K562 (cell line): Measurements from ENCODE around the gene NAT10. TPM values are rescaled to one million over a fixed set of nuclear protein-coding genes. Genes with fewer than 3 reads are reported as not detected.

Source experiments
- ATAC-seq: fragments of 200-7000 bp; cut with Tn5 transposase; 3 replicates; pipeline ENCODE4 v1.9.1; 2020; ENCODE audit warnings: moderate library complexity
- BruUV-seq: library from RNA; stranded (reverse); fragments of 400-500 nt; replicated peaks from 2 replicates; lab custom pipeline; 2021; lab: Mats Ljungman, UMichigan
- CTCF ChIA-PET: fragments of 300-600 bp; formaldehyde crosslinking; extraction: SDS; loops from one replicate; lab custom pipeline; 2021; ENCODE audit warnings: low intra/inter-chr PET ratio; lab: Yijun Ruan, JAX
- POLR2A ChIA-PET: fragments of 300-600, 350-650 bp; sonication (Branson Sonifier 250); formaldehyde crosslinking; extraction: SDS; loops from one replicate; lab custom pipeline; 2021; ENCODE audit warnings: antibody characterized with exemption, inconsistent platforms; lab: Yijun Ruan, JAX
- DNase-seq, 4 experiments: peaks; one replicate each; pipeline versions ENCODE4 v3.0.0 to v3.0.0-alpha.2; 2011 to 2018; ENCODE audit warnings: low spot score in 3 of 4, mixed read lengths in 3 of 4; ENCODE audit errors: extremely low read depth in 1 of 4
- FAIRE-seq: peaks from 2 replicates; lab custom pipeline; 2011; peaks lifted over from hg19 to GRCh38; lab: Jason Lieb, UNC
- H2AFZ ChIP-seq: 2 replicates; pipeline ENCODE4 v1.6.0; 2011; ENCODE audit warnings: low read depth, low read length, control low read depth, inconsistent platforms
- H3K27ac ChIP-seq: fragments of 200-600 bp; 3 replicates; pipeline ENCODE4 v1.8.0; 2011; ENCODE audit warnings: low read depth, mild to moderate bottlenecking, control low read depth, inconsistent platforms, low read length, moderate library complexity, mixed read lengths; ENCODE audit errors: extremely low read depth
- H3K27me3 ChIP-seq, 2 experiments: fragments of 300-600 bp in 1 of 2; 2 replicates in 1 of 2; 3 replicates in 1 of 2; pipeline versions ENCODE4 v1.6.0 to v1.8.0; 2011; ENCODE audit warnings: inconsistent platforms in 2 of 2, low read length in 2 of 2, mild to moderate bottlenecking in 1 of 2, mixed read lengths in 1 of 2, moderate library complexity in 1 of 2; ENCODE audit not compliant: control insufficient read depth in 2 of 2, insufficient read depth in 2 of 2
- H3K36me3 ChIP-seq: fragments of 300-600 bp; 3 replicates; pipeline ENCODE4 v1.8.0; 2011; ENCODE audit warnings: mild to moderate bottlenecking, low read length, inconsistent platforms; ENCODE audit not compliant: control insufficient read depth, insufficient read depth
- H3K4me1 ChIP-seq, 2 experiments: fragments of 200-600 bp in 1 of 2; replicated peaks in 1 of 2; 2 replicates in 1 of 2; 3 replicates in 1 of 2; pipeline versions ENCODE4 v1.5.1 to v1.8.0; 2011; ENCODE audit warnings: inconsistent platforms in 2 of 2, low read length in 2 of 2, mild to moderate bottlenecking in 1 of 2, mixed read lengths in 1 of 2, moderate library complexity in 1 of 2; ENCODE audit not compliant: control insufficient read depth in 2 of 2, insufficient read depth in 2 of 2
- H3K4me2 ChIP-seq: 2 replicates; pipeline ENCODE4 v1.6.1; 2011; ENCODE audit warnings: low read length, control low read depth, inconsistent platforms, mixed read lengths; ENCODE audit not compliant: insufficient read depth
- H3K4me3 ChIP-seq: fragments of 200-600 bp; sonication (generic), shearing (Covaris generic); 2 replicates; pipeline ENCODE4 v1.5.1; 2016; ENCODE audit warnings: control low read depth, inconsistent platforms
- H3K79me2 ChIP-seq: fragments of 200-600 bp; 3 replicates; pipeline ENCODE4 v1.8.0; 2011; ENCODE audit warnings: low read length, inconsistent platforms; ENCODE audit not compliant: control insufficient read depth, insufficient read depth
- H3K9ac ChIP-seq, 2 experiments: 2 replicates each; pipeline versions ENCODE4 v1.6.0 to v1.6.1; 2011; ENCODE audit warnings: low read depth in 2 of 2, low read length in 2 of 2, control low read depth in 1 of 2, inconsistent platforms in 1 of 2, mild to moderate bottlenecking in 1 of 2, mixed read lengths in 1 of 2; ENCODE audit not compliant: insufficient read depth in 1 of 2
- H3K9me1 ChIP-seq: one replicate; pipeline ENCODE4 v1.6.0; 2011; ENCODE audit warnings: inconsistent platforms, mild to moderate bottlenecking, low read length, moderate library complexity; ENCODE audit not compliant: control insufficient read depth, insufficient read depth
- H3K9me3 ChIP-seq: replicated peaks from 2 replicates; pipeline ENCODE4 v1.5.1; 2011; ENCODE audit warnings: low read depth, low read length, inconsistent platforms; ENCODE audit not compliant: control insufficient read depth, insufficient read depth
- H4K20me1 ChIP-seq: replicated peaks from 2 replicates; pipeline ENCODE4 v1.6.1; 2011; ENCODE audit warnings: low read length, inconsistent platforms, mixed read lengths; ENCODE audit not compliant: control insufficient read depth, insufficient read depth
- U2AF2 ChIP-seq: fragments of 200-400 bp; formaldehyde crosslinking; optimal IDR thresholded peaks from 2 replicates; pipeline ENCODE3; 2017; ENCODE audit warnings: low read depth, mild to moderate bottlenecking, low read length
- WGBS: fragments of 100-300 bp; shearing (Covaris generic); methylation state at CpG from one replicate; pipeline ENCODE4 v1.1.6; 2016; ENCODE audit warnings: low coverage, mixed read lengths; ENCODE audit not compliant: insufficient coverage; ENCODE audit errors: missing lambda C conversion rate; 5-methylcytosine and 5-hydroxymethylcytosine counted together
- in situ Hi-C: fragments of 300-500 bp; cut with MboI; formaldehyde crosslinking; loops from 4 replicates; pipeline ENCODE4 v1.15.0; 2018; ENCODE audit warnings: inconsistent platforms, mixed read lengths
- intact Hi-C: fragments of 100-400 bp; cut with micrococcal nuclease; formaldehyde crosslinking; loops from 2 replicates; pipeline ENCODE4 v1.14.2; 2022
- polyA plus RNA-seq, 8 experiments: library from polyadenylated mRNA; depleted of rRNA in 4 of 8; stranded (reverse) in 5 of 8; unstranded in 3 of 8; fragments of >200 nt; fragmentation: Nextera tagmentation in 2 of 8; fragmentation: Illumina TruSeq in 1 of 8; extraction: Ambion mirVana in 2 of 8; extraction: Trizol in 1 of 8; gene quantifications; 2 replicates each; pipeline versions ENCODE4 v1.2.1 to v1.2.3, GENCODE V29; 2011 to 2014; ENCODE audit warnings: inconsistent platforms in 1 of 8, missing spikeins in 1 of 8
- total RNA-seq, 7 experiments: library from RNA; depleted of rRNA in 6 of 7; stranded (reverse); fragments of >200 nt in 6 of 7; fragmentation: Illumina TruSeq in 2 of 7; extraction: Trizol in 2 of 7; gene quantifications; 2 replicates each; pipeline versions ENCODE4 v1.2.1 to v1.2.3, GENCODE V29; 2011 to 2021; ENCODE audit warnings: low replicate concordance in 1 of 7
- TF ChIP-seq, protein P1 (sequence below), 2 experiments: fragments of 450-650 bp; conservative IDR thresholded peaks; 2 replicates each; pipeline ENCODE4 v1.6.1; 2017; ENCODE audit warnings: mild to moderate bottlenecking in 2 of 2, moderate library complexity in 2 of 2

The NAT10 gene
- total and polyA plus RNA-seq, 9 of the 15 experiments (the other 6 are each of a cell fraction or from before 2014, with no cell fraction given) = 55.4 to 125 (median 86.3) TPM

DNA sequence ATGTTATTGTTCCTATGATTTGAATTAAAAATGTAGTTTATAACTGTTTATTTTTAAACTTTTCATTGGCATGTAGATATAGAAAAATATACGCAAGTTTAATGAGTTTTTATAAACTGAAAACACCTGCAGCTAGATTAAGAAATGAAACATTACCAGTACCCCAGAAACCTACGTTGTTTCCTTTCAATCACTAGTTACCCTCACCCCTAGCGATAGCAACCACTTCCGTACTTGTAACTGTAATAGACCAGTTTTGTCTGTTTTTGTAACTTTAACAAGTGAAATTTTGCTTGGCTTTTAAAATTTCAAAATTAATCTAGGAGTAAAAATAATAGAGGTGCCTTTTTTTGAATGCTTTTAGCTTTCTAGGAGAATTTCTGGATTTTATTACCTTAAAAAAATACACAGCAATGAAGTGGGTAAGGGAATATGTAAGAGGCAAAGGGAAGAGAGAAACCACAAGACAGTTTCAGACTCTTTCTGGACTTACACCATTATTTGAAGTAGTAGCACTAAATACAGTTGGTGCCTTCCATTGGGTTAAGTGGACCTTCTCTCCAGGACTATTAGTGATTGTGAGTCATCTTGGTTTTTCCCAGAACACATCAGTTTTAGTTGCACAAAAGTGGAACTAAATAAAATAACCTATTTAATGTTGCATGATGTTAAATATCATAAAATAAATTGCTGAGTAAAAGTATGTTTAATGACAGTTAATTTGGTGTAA lies 18.7 kb upstream of the NAT10 start:
- H3K9ac ChIP-seq = no peak overlapping the region
- FAIRE-seq = peak; percentile 35
- H3K27me3 ChIP-seq = no peaks in the 10 kb centered on the region
- TF ChIP-seq U2AF2 = no peak
- TF ChIP-seq, protein P1, sequence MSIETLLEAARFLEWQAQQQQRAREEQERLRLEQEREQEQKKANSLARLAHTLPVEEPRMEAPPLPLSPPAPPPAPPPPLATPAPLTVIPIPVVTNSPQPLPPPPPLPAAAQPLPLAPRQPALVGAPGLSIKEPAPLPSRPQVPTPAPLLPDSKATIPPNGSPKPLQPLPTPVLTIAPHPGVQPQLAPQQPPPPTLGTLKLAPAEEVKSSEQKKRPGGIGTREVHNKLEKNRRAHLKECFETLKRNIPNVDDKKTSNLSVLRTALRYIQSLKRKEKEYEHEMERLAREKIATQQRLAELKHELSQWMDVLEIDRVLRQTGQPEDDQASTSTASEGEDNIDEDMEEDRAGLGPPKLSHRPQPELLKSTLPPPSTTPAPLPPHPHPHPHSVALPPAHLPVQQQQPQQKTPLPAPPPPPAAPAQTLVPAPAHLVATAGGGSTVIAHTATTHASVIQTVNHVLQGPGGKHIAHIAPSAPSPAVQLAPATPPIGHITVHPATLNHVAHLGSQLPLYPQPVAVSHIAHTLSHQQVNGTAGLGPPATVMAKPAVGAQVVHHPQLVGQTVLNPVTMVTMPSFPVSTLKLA (conservative IDR thresholded peaks at IDR 0.05) = no peak
- TF ChIP-seq, all 486 proteins: peak for 0
- CTCF ChIA-PET = no interaction called here
- Histone ChIP-seq H3K27ac (no peak overlapping the region), H3K4me3 (no peak overlapping the region), H2AFZ (no peak overlapping the region), H3K4me2 (no peak overlapping the region), H3K9me3 (no peaks in the 10 kb centered on the region), H3K36me3 (peaks cover 96% of the 10 kb centered on the region), H3K4me1 (no peaks in the 10 kb centered on the region), H3K9me1 (no peaks in the 10 kb centered on the region), H3K79me2 (peaks cover 45% of the 10 kb centered on the region; the same call in 2 of the 3 replicates), H4K20me1 (no peaks in the 10 kb centered on the region)
- DNase-seq = no peak
- intact Hi-C loops (no loop called here), in situ Hi-C loops (no loop called here)
- BruUV-seq = no TSS peak
- 97% methylated on average over 4 of the region's 4 CpGs for WGBS
- no peak for ATAC-seq
- POLR2A ChIA-PET = interaction anchor here (1.8 to 3.2 kb wide), 4 partner anchors 9 to 16 kb away, joined by 4 to 16 read pairs (median 7); no protein-coding TSS in a partner anchor
